ENCODE data around the gene SF3B6. TPM values are rescaled to one million over a fixed set of nuclear protein-coding genes. Genes with fewer than 3 reads are reported as not detected.
"Not testable (repeated sequence)": the region's sequence is repeated elsewhere in the genome, so short reads cannot be mapped to it uniquely, and the experiment has no call there.

Gene SF3B6
- polyA plus RNA-seq, 2 of the 4 experiments (the other 2 are of a cell fraction): 244 to 315 TPM

- Histone ChIP-seq H3K4me1 (peaks cover 34% of the 10 kb centered on the region), H3K9me3 (0 out of 3 replicates have a peak, but pooled peaks cover 6% of the 10 kb centered on the region), H3K4me2 (peak overlapping the region; percentile 53), H3K4me3 (no peak overlapping the region), H3K27ac (peak overlapping the region; percentile 69 to 85)
- FAIRE-seq (no peak), DNase-seq (ENCODE audit: low read depth in 1 of 2, low spot score in 1 of 2) (peak; percentile 48 to 85), ATAC-seq (peak; percentile 91 to 93)
- ChIA-PET POLR2A (interaction anchor here (0.6 to 2.8 kb wide), 5 partner anchors 10 to 35 kb away, joined by 3 to 37 read pairs (median 4); partner anchors contain the start of genes PFN4, SF3B6 and TP53I3), CTCF (interaction anchor here (1.0 to 3.7 kb wide), 9 partner anchors 8 to 116 kb away, joined by 3 to 34 read pairs (median 6); partner anchors contain the start of genes FAM228B and TP53I3)
- WGBS (ENCODE audit: missing lambda C conversion rate): 6% methylated on average over 2 of the region's 2 CpGs
- TF ChIP-seq HOXA7 (CRISPR knock-in tag; IDR thresholded peaks at IDR 0.05) (peak; percentile 30; the same call in 1 of the 2 replicates), FOSB (CRISPR knock-in tag; IDR thresholded peaks at IDR 0.05) (no peak), MAX (IDR thresholded peaks at IDR 0.05) (peak; percentile 38; the same call in 1 of the 2 replicates), ATOH8 (CRISPR knock-in tag; IDR thresholded peaks at IDR 0.05; ENCODE audit: low read depth) (peak; percentile 18; the same call in 1 of the 2 replicates), MAFK (IDR thresholded peaks at IDR 0.05; ENCODE audit: partially characterized antibody) (peak; percentile 96), NFE2L2 (conservative IDR thresholded peaks at IDR 0.05; ENCODE audit: low read length) (peak; percentile 74), EP300 (IDR thresholded peaks at IDR 0.05) (peak in 1 of 2 experiments; percentile 27; a peak in 1 of 5 replicates), HEYL (CRISPR knock-in tag; IDR thresholded peaks at IDR 0.05) (no peak), GATA3 (IDR thresholded peaks at IDR 0.05; ENCODE audit: borderline replicate concordance) (peak; percentile 25; the same call in 1 of the 2 replicates), HOXB13 (CRISPR knock-in tag; IDR thresholded peaks at IDR 0.05; ENCODE audit: low read depth) (peak; percentile 44; the same call in 1 of the 2 replicates)
Measured at GRCh38 chr2:24111407-24111901, 35.3 kb upstream of the SF3B6 start.

- CTCF ChIA-PET: interaction anchor here (1.2 to 3.7 kb wide), 6 partner anchors 8 to 31 kb away, joined by 3 to 34 read pairs (median 6); partner anchors contain the start of genes FAM228B and TP53I3
- Histone ChIP-seq H3K4me3 (no peak overlapping the region), H3K27ac (peak overlapping the region; percentile 69 to 85), H3K4me1 (peaks cover 39% of the 10 kb centered on the region), H3K9me3 (0 out of 3 replicates have a peak, but pooled peaks cover 6% of the 10 kb centered on the region), H3K4me2 (peak overlapping the region; percentile 53)
- TF ChIP-seq HOXB5 (CRISPR knock-in tag; IDR thresholded peaks at IDR 0.05): no peak
- no peak for TF ChIP-seq MAFK (IDR thresholded peaks at IDR 0.05; ENCODE audit: partially characterized antibody)
- TF ChIP-seq FOSL2 (IDR thresholded peaks at IDR 0.05): no peak
- peak; percentile 44 for TF ChIP-seq FOSL2 (CRISPR knock-in tag; IDR thresholded peaks at IDR 0.05)
- TF ChIP-seq KDM5A (IDR thresholded peaks at IDR 0.05): no peak
- no peak for TF ChIP-seq HMGXB4 (CRISPR knock-in tag; IDR thresholded peaks at IDR 0.05; ENCODE audit: borderline replicate concordance)
- no peak for TF ChIP-seq CBX8 (IDR thresholded peaks at IDR 0.05)
- DNase-seq (ENCODE audit: low read depth in 1 of 2, low spot score in 1 of 2) (peak in 1 of 2 experiments; percentile 27), ATAC-seq (peak in 1 of 2 experiments; percentile 52; a peak in 3 of 6 replicates), FAIRE-seq (no peak)
- POLR2A ChIA-PET: interaction anchor here (0.6 to 2.8 kb wide), 7 partner anchors 9 to 64 kb away, joined by 3 to 37 read pairs (median 3); partner anchors contain the start of genes TP53I3 and WDCP
- 66% methylated on average over 7 of the region's 7 CpGs for WGBS (ENCODE audit: missing lambda C conversion rate)
Measured at GRCh38 chr2:24110660-24111303, 34.7 kb upstream of the SF3B6 start.

- 94% methylated on average over 1 of the region's 1 CpG for WGBS (ENCODE audit: missing lambda C conversion rate)
- not testable (repeated sequence) for ATAC-seq
Measured at GRCh38 chr2:24109431-24109830, 33.3 kb upstream of the SF3B6 start.

More at GRCh38 chr2:24109431-24109830, 33.3 kb upstream of the SF3B6 start:
- peaks cover 43% of the 10 kb centered on the region for H3K4me1 ChIP-seq
- H3K4me3 ChIP-seq; H3K4me2 ChIP-seq; H3K9me3 ChIP-seq; FAIRE-seq; DNase-seq (ENCODE audit: low read depth in 1 of 2, low spot score in 1 of 2); H3K27ac ChIP-seq: not testable (repeated sequence)
- POLR2A ChIA-PET: interaction anchor here (0.6 to 2.8 kb wide), 3 partner anchors 25 to 78 kb away, joined by 3 to 37 read pairs (median 11); partner anchors contain the start of gene TP53I3
- CTCF ChIA-PET: interaction anchor here (3.7 kb wide), 1 partner anchor 25 kb away, joined by 34 read pairs; the partner anchor contains the start of gene TP53I3
